IMR-90 (cell line): ENCODE measurements around the gene PITRM1.

ENCODE experiments used
- NFE2L2 ChIP-seq: fragments of 150-350 bp; IDR thresholded peaks from 2 replicates; pipeline ENCODE4 v1.6.1; 2016; ENCODE audit warnings: low read depth, mild to moderate bottlenecking, low read length
- POLR2A ChIP-seq: IDR thresholded peaks from 2 replicates; pipeline ENCODE4 v1.6.1; 2012; ENCODE audit warnings: mild to moderate bottlenecking, low read depth, low read length

DNA sequence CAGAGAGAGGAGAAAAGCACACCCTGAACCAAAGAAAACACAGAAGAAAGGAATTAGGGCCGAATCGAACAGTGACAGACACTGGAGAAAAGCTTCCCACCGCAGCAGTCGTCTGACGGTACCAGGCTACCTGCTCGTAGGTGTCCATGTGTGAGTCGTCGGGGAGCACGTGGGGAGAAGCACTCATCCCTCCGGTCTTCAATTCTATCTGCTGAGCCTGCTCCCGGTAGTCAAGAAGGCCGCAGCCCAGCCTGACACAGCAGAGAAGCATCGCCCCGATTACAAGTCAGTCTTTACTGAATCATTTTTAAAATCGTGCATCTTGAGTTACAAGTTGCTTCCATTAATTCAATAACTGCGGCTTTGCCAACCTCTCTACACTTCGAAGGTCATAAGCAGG is 24.5 kb downstream of the PITRM1 start:
- TF ChIP-seq NFE2L2 (no peak), POLR2A (no peak)
